Hindlimb muscle (tissue), 1 donor: Measurements from ENCODE around the gene PPP1R9B. TPM values are rescaled to one million over a fixed set of nuclear protein-coding genes. Genes with fewer than 3 reads are reported as not detected.

Experiments used
- DNase-seq: peaks from one replicate; pipeline ENCODE4 v3.0.0-alpha.2; 2013
- polyA plus RNA-seq: library from polyadenylated mRNA; unstranded; fragments of 120-200 nt; gene quantifications from one replicate; pipeline ENCODE4 v1.2.1, GENCODE V29; 2013; ENCODE audit not compliant: insufficient read length

Gene PPP1R9B
- polyA plus RNA-seq, 1 donor: 41.1 TPM

- DNase-seq: no peak
These were observed 61.3 kb downstream of the PPP1R9B start for GRCh38 chr17:50088952-50089825.

GRCh38 chr17:50087912-50088405 lies 62.5 kb downstream of the PPP1R9B start:
- no peak for DNase-seq

GRCh38 chr17:50087246-50087911 lies 63.1 kb downstream of the PPP1R9B start:
- peak; percentile 73 for DNase-seq

Other genes starting within 250 kb of the PPP1R9B start
- gene DLX4, start 181.5 kb downstream of the PPP1R9B start, polyA plus RNA-seq: 0.41 TPM
- 0.31 TPM for gene DLX3, start 155.5 kb downstream of the PPP1R9B start, polyA plus RNA-seq
- gene ITGA3, start 94.6 kb downstream of the PPP1R9B start, polyA plus RNA-seq: 41.8 TPM
- gene PDK2, start 55.3 kb downstream of the PPP1R9B start, polyA plus RNA-seq: 98.0 TPM
- 4.0 TPM for gene SAMD14, start 20.5 kb downstream of the PPP1R9B start, polyA plus RNA-seq
- 424 TPM for gene SGCA, start 15.3 kb upstream of the PPP1R9B start, polyA plus RNA-seq
- 3,874 TPM for gene COL1A1, start 51.0 kb upstream of the PPP1R9B start, polyA plus RNA-seq
- 1.8 TPM for gene TMEM92, start 123.8 kb upstream of the PPP1R9B start, polyA plus RNA-seq
- gene XYLT2, start 195.4 kb upstream of the PPP1R9B start, polyA plus RNA-seq: 27.3 TPM
- 52.5 TPM for gene MRPL27, start 222.5 kb upstream of the PPP1R9B start, polyA plus RNA-seq
- 4.9 TPM for gene EME1, start 222.6 kb upstream of the PPP1R9B start, polyA plus RNA-seq
- 45.1 TPM for gene LRRC59, start 246.8 kb upstream of the PPP1R9B start, polyA plus RNA-seq